ENCODE data around the gene SMR3A. TPM values are rescaled to one million over a fixed set of nuclear protein-coding genes. Genes with fewer than 3 reads are reported as not detected.

Gene SMR3A
- total and polyA plus RNA-seq, 2 of the 4 experiments (the other 2 are of a cell fraction) = not detected

GRCh38 chr4:70405765-70406164 lies 45.2 kb downstream of the SMR3A start:
- H3K4me2 ChIP-seq (ENCODE audit: low read depth, low read length) = no peak overlapping the region

More at GRCh38 chr4:70405765-70406164, 45.2 kb downstream of the SMR3A start:
- POLR2A ChIA-PET (ENCODE audit: unreplicated experiment) = no interaction called here
- Histone ChIP-seq H2BK120ac (ENCODE audit: low read depth, low read length) (no peak overlapping the region), H3K4ac (ENCODE audit: low read depth, low read length) (no peak overlapping the region), H3K9me3 (ENCODE audit: control insufficient read depth, insufficient read depth, low read length) (no peaks in the 10 kb centered on the region), H3K14ac (replicated peaks; ENCODE audit: low read depth, low read length) (no peak overlapping the region), H3K18ac (ENCODE audit: low read depth, low read length) (no peak overlapping the region), H4K20me1 (ENCODE audit: insufficient read depth, low read length) (no peaks in the 10 kb centered on the region), H2AFZ (replicated peaks; ENCODE audit: low read length, poor library complexity) (no peak overlapping the region), H4K91ac (ENCODE audit: insufficient read depth, low read depth, low read length) (no peak overlapping the region), H3K56ac (ENCODE audit: extremely low read depth, insufficient read depth, low read length) (no peak overlapping the region), H3K9ac (ENCODE audit: low read depth, low read length) (no peak overlapping the region), H4K8ac (ENCODE audit: low read depth in 2 of 2, low read length in 2 of 2) (no peak overlapping the region), H2BK15ac (ENCODE audit: low read depth, low read length) (no peak overlapping the region), H3K36me3 (ENCODE audit: control insufficient read depth, insufficient read depth, low read length) (no peaks in the 10 kb centered on the region), H3K27me3 (ENCODE audit: control insufficient read depth, insufficient read depth, low read length) (no peaks in the 10 kb centered on the region), H3K27ac (ENCODE audit: insufficient read depth, low read length) (no peak overlapping the region), H3K4me1 (ENCODE audit: control insufficient read depth, insufficient read depth, low read length) (no peaks in the 10 kb centered on the region), H2AK5ac (ENCODE audit: low read depth, low read length) (no peak overlapping the region), H2BK20ac (ENCODE audit: low read depth, low read length) (no peak overlapping the region), H2AK9ac (replicated peaks; ENCODE audit: low read depth, low read length, poor library complexity) (no peak overlapping the region), H3K4me3 (ENCODE audit: insufficient read depth, low read depth, low read length) (no peak overlapping the region), H2BK5ac (ENCODE audit: low read depth, low read length, poor library complexity, severe bottlenecking) (no peak overlapping the region), H3K23ac (ENCODE audit: low read depth, low read length) (no peak overlapping the region), H4K5ac (ENCODE audit: low read depth, low read length) (no peak overlapping the region), H3K79me1 (ENCODE audit: low read depth in 1 of 2, low read length in 2 of 2) (no peaks in the 10 kb centered on the region), H3K9me1 (ENCODE audit: insufficient read depth, low read length) (no peaks in the 10 kb centered on the region)
- TF ChIP-seq RAD21 (IDR thresholded peaks at IDR 0.05; ENCODE audit: low read length) (no peak), SMC3 (IDR thresholded peaks at IDR 0.05; ENCODE audit: low read depth, low read length) (no peak), BHLHE40 (IDR thresholded peaks at IDR 0.05; ENCODE audit: low read depth, low read length) (no peak), NFE2L2 (IDR thresholded peaks at IDR 0.05; ENCODE audit: low read depth, low read length) (no peak), POLR2A (IDR thresholded peaks at IDR 0.05; ENCODE audit: low read depth, low read length) (no peak)
- CTCF ChIA-PET = no interaction called here
- dilution Hi-C loops (cut with HindIII; ENCODE audit: low sequenced_read_pairs, unreplicated experiment) (no loop called here), intact Hi-C loops (cut with micrococcal nuclease) (no loop called here), in situ Hi-C loops (cut with MboI; ENCODE audit: low sequenced_read_pairs) (no loop called here)
- ATAC-seq (ENCODE audit: low read depth) = no peak
- BruUV-seq (replicated peaks) = no TSS peak
- no CpG with 5 or more reads among the region's 6 CpGs for WGBS, 2 experiments (ENCODE audit: extremely low coverage in 2 of 2, insufficient read length in 1 of 2)
- no peak for DNase-seq

Other genes starting within 250 kb of the SMR3A start
- not detected in 2 replicates for gene PRR27, start 206.5 kb upstream of the SMR3A start, total RNA-seq (2012; rRNA removed)
- gene PRR27, start 206.5 kb upstream of the SMR3A start, polyA plus RNA-seq (2012; rRNA removed) = not detected in 2 replicates
- gene ODAM, start 165.0 kb upstream of the SMR3A start, total RNA-seq (2012; rRNA removed) = not detected in 2 replicates
- gene ODAM, start 165.0 kb upstream of the SMR3A start, polyA plus RNA-seq (2012; rRNA removed) = not detected in 2 replicates
- gene FDCSP, start 134.6 kb upstream of the SMR3A start, total RNA-seq (2012; rRNA removed) = not detected in 2 replicates
- not detected in 2 replicates for gene FDCSP, start 134.6 kb upstream of the SMR3A start, polyA plus RNA-seq (2012; rRNA removed)
- not detected in 2 replicates for gene CSN3, start 118.2 kb upstream of the SMR3A start, total RNA-seq (2012; rRNA removed)
- not detected in 2 replicates for gene CSN3, start 118.2 kb upstream of the SMR3A start, polyA plus RNA-seq (2012; rRNA removed)
- not detected in 2 replicates for gene CABS1, start 25.8 kb upstream of the SMR3A start, total RNA-seq (2012; rRNA removed)
- gene CABS1, start 25.8 kb upstream of the SMR3A start, polyA plus RNA-seq (2012; rRNA removed) = not detected in 2 replicates
- gene SMR3B, start 22.4 kb downstream of the SMR3A start, total RNA-seq (2012; rRNA removed) = not detected in 2 replicates
- gene SMR3B, start 22.4 kb downstream of the SMR3A start, polyA plus RNA-seq (2012; rRNA removed) = not detected in 2 replicates
- gene OPRPN, start 37.2 kb downstream of the SMR3A start, total RNA-seq (2012; rRNA removed) = not detected in 2 replicates
- gene OPRPN, start 37.2 kb downstream of the SMR3A start, polyA plus RNA-seq (2012; rRNA removed) = not detected in 2 replicates
- gene MUC7, start 111.4 kb downstream of the SMR3A start, total RNA-seq (2012; rRNA removed) = not detected in 2 replicates
- gene MUC7, start 111.4 kb downstream of the SMR3A start, polyA plus RNA-seq (2012; rRNA removed) = not detected in 2 replicates
- gene AMTN, start 157.8 kb downstream of the SMR3A start, total RNA-seq (2012; rRNA removed) = not detected in 2 replicates
- not detected in 2 replicates for gene AMTN, start 157.8 kb downstream of the SMR3A start, polyA plus RNA-seq (2012; rRNA removed)
- not detected in 2 replicates for gene AMBN, start 231.5 kb downstream of the SMR3A start, total RNA-seq (2012; rRNA removed)
- gene AMBN, start 231.5 kb downstream of the SMR3A start, polyA plus RNA-seq (2012; rRNA removed) = not detected in 2 replicates

Data from IMR-90 (cell line).